AG08395 (cell line): ENCODE data around the gene POLD1.

Source experiments
- DNase-seq: peaks from one replicate; pipeline ENCODE4 v3.0.0; 2012; ENCODE audit warnings: mixed read lengths, low spot score

The POLD1 gene

DNA sequence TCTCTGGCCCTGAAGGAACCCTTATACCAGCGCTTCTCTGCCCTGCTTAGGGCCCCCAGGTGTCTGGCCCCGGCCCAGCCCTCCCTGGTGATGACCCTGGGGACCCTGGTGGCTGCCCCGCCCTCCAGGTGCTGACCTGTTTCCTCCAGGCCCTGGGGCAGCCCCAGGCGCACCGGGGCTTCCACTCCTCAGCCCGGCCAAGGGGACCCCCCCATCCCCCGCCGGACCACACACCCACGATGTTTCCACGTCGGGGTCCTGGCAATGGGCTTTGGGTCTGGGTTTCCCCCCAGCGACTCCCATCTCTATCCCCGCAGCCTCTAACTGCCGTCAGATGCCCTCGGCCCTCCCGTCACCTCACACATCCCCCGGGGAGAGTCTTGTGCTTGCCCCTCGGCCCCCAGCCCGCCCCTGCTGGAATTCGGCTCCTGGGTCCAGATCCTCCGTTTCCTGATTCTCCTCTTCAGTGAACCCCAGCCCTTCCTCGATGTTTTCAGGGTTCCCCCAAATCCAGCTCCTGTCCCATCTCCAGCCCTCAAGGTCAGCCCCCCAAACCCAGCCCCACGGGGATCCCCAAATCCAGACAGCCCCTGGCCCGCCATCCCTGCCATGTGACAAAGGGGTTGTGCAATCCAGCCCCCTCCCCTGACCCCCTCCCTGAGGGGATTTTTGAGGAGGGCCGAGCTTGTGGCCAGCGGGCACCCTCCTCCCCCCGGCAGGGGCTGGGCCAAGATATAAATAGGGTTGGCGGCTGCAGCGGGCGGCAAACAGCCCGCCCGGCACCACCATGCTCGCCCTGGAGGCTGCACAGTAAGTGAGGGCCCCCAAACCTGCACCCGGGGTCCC lies 34.3 kb downstream of the POLD1 start, which contains the start of gene SPIB:
Gene SPIB (plus strand): TSS at position 763 of the 846 bp plus-strand sequence. CDS start 25 bp downstream, at position 788.
- no peak for DNase-seq

GRCh38 chr19:50419022-50419579 lies 35.0 kb downstream of the POLD1 start:
- DNase-seq, result no peak

- no peak for DNase-seq
Observed at GRCh38 chr19:50419580-50420035, 35.5 kb downstream of the POLD1 start.

GRCh38 chr19:50420127-50420526 lies 36.0 kb downstream of the POLD1 start:
- no peak for DNase-seq

DNA sequence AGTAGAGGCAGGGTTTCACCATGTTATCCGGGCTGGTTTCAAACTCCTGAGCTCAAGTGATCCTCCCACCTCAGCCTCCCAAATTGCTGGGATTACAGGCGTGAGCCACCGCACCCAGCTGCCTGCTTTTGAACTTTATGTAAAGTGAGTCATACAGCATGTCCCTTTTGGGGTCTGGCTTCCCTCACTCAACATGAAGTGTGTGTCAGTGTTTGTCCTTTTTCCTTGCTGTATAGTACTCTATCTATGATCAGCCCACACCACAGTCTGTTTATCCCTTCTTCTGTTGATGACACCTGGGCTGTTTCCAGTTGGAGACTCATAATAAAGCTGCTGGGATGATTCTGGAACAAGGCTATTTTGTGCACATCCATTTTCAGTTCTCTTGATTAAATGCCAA lies 36.7 kb downstream of the POLD1 start:
- DNase-seq, result no peak

GRCh38 chr19:50422397-50423278 lies 38.5 kb downstream of the POLD1 start:
- no peak for DNase-seq

DNA sequence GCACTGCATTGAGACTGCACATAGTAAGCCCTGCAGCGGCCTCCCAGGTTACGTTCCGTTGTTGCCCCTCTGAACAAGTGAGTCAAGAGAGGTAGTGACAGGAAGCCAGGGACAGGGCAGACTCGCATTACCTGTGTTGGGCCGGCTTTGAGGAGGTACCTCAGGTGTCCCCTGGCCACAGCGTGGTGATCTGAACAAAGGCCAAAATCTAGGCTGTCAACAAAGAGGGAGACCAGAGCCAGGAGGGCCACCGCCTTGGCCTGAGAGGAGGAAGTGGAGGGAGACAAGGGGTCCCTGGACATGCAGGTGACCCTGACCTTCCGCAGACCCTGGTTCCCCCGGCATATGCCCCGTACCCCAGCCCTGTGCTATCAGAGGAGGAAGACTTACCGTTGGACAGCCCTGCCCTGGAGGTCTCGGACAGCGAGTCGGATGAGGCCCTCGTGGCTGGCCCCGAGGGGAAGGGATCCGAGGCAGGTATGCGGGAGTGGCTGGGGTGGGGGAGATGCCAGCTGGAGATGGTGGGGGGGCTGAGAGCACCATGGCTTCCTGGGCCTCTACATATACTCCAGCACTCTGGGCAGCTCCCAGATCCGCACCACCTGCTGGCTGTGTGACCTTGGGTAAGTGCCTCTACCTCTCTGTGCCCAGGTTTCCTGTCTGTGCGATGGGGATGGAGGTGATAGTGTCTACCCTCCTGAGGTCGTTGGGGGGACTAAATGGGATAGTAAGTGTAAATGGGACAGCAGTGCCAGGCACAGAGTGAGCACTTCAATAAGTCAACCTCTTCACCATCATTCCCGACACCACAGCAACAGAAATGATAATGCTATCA lies 39.3 kb downstream of the POLD1 start:
- DNase-seq, result no peak

GRCh38 chr19:50425581-50425980 lies 41.4 kb downstream of the POLD1 start:
- no peak for DNase-seq

DNA sequence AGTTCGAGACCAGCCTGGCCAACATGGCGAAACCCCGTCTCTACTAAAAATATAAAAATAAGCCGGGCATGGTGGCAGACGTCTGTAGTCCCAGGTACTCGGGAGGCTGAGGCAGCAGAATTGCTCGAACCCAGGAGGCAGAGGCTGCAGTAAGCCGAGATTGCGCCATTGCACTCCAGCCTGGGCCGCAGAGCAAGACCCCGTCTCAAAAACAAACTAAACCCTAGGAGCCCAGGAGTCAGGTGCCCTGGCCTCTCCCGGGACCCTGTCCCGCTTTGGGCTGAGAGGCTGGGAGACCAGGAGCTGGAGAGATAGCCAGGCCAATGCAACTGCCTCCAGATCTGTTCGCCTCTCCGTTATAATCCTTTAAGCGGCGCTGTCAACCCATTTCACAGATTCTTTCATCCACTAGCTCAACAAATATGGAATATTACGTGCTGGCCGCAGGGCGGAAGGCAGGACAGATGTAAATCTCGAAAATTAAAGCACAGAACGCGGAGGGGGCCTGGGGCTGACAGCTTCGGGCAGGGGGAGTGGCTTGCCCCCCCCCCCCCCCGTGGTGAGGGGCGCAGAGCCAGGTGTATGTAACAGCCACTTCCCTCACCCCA lies 43.3 kb downstream of the POLD1 start:
- DNase-seq, result no peak

- DNase-seq, result peak; percentile 64
Observed at GRCh38 chr19:50427997-50428425, 43.9 kb downstream of the POLD1 start.

GRCh38 chr19:50428772-50429463 lies 44.8 kb downstream of the POLD1 start:
- DNase-seq, result no peak

GRCh38 chr19:50430888-50431342 lies 46.8 kb downstream of the POLD1 start:
- no peak for DNase-seq

DNA sequence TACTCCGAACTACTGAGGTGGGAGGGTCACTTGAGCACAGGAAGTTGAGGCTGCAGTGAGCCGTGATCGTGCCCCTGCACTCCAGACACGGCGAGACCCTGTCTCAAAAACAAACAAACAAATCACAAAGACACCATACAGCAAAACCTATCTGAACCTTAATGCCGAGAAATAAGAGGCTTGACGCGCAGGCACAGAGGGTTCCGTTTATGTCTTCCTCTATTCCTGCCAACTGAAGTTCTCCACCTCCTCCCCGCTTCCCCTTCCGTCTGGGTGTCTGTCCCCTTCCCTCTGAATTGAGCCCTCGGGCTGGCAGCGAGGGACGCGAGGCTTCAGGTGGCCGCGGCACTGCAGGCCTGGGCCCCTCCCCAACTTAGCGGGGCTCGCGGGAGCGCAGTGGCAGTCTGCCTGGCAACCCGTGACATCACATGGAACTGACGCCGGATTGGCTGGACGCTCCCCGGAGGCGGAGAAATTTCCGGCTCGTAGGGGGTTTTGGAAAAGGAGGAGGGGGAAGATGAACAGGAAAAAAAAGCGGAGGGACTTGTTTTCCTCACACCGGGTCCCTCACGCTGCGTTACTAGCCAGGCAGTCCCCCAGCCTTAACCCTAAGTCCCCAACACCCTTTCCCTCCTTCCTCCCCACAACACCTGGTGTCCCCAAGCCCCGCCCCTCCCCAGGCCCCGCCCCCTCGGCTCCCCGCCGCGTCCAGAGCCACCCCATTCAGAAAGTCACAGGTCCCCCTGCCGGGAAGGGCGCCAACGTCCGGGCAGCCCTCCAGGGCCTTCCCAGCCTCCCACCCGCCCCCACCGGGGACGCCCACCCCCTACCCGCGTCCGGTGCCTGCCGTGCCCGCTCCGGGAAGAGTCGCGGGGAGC lies 47.4 kb downstream of the POLD1 start:
- DNase-seq, result peak; percentile 93

DNA sequence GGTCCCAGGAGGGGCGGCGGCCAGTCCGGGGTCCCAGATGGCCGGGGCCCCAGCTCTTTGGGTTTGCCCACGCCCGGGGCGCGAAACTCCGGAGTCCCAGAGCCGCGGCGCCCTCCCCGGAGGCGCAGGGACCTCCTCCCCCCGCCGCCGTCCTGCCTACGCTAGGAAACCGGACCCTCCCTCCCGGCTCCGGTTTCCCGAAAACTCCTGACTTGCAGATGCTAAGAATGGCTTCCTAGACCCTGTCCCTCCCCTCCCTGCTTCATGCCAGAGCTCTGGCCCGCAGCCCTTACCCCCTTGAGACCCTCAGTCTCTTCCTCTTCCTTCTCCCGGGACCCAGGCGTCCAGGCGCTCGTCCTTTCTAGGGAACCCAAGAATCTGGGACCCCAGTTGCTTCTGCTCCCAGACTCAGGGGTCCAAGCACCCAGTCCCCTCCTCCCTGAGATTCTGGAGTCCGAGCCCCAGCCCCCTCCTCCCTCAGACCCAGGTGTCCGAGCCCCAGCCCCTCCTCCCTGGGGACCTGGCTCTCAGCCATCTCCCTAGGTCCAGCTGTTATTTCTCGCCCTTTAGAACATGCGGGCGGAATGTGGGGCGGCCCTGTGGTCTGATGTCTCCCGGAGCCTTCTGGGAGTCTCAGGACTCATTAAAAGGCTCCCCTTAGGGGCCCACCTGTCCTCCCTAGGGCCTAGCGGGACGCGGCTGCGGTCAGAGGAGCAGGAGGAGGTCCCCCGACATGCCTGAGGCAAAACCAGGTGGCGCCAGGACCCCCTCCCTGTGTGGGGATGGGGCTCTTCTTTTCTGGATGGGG lies 48.3 kb downstream of the POLD1 start, which contains the start of gene MYBPC2:
Gene MYBPC2 (plus strand): TSS at position 672 of the 808 bp plus-strand sequence. CDS start 62 bp downstream, at position 734.
- no peak for DNase-seq

- no peak for DNase-seq
Observed at GRCh38 chr19:50433201-50434180, 49.3 kb downstream of the POLD1 start.

DNA sequence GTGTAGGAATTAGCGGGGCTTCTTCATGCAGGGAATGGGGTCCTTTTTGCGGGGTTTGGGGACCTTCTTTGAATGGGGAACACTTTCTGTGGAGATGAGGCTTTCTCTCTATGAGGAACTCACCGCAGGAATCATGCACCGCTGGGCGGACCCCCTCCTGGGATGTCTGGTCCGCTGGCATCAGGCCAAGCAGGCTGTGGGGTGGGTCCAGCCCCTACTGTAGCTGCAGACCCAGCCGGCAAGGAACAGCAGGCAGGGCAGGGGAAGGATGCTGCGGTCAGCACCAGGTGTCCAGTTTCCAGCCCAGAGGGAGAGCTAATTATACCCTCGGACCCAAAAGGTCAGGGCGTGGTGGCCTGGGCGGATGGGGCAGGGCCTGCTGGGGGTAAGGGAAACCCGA lies 50.4 kb downstream of the POLD1 start:
- no peak for DNase-seq

- no peak for DNase-seq
Observed at GRCh38 chr19:50435221-50435620, 51.1 kb downstream of the POLD1 start.
